Fibroblast of skin of abdomen (primary cell): ENCODE measurements around the gene WDR75.
"Not testable (repeated sequence)": the region's sequence is repeated elsewhere in the genome, so short reads cannot be mapped to it uniquely, and the experiment has no call there.

Source experiments
- DNase-seq: peaks from one replicate; pipeline ENCODE4 v3.0.0-alpha.2; 2013

The WDR75 gene

DNA sequence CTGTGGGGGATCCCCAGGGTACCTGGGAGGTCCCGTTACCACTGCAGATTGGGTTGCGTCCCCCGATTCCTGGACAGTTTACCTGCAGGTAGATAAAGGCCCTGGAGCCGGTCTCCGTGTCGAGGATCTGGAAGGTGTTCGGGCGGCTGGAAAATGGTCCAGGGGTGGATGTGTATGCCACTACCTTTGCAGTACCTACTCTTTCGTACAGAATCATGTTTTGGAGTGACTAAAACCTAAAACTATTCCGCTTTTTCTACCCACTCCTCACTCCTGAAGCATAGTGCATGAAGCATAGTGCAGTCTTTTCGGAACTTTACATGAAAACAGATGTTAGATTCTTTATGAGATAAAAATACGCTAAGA is 418 bp downstream of the WDR75 start:
- DNase-seq = no peak

DNA sequence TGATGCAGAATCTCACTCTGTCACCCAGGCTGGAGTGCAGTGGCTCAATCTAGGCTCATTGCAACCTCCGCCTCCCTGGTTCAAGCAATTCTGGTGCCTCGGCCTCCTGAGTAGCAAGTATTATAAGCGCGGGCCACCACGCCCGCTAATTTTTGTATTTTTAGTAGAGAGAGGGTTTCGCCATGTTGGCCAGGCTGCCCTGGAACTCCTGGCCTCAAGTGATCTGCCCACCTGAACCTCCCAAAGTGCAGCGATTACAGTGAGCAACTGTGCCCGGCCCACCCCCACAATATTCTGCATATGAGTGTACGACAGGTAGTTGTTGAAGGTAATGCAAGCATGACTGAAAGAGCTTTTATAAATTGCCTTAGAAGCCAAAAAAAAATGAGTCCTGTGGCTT is 1.2 kb downstream of the WDR75 start:
- no peak for DNase-seq

DNA sequence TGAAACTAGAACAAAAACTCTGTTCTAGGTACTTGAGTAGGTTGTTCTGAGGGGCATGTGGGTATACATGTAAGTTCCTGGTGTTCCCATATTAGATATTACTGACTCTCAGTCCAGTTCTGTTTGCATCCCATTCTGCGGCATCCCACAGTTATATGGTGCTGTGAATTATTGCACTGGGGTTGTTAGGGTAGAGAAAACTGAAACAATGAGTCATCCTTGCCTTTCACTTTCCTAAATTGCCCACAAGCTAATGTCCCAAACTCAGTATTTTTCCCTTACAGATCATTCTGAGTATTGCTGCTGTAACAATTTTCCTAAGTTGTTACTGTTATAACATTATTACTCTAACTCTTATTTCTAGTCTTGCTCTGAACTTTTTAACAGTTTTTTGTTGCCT is 3.0 kb downstream of the WDR75 start:
- DNase-seq = no peak

DNA sequence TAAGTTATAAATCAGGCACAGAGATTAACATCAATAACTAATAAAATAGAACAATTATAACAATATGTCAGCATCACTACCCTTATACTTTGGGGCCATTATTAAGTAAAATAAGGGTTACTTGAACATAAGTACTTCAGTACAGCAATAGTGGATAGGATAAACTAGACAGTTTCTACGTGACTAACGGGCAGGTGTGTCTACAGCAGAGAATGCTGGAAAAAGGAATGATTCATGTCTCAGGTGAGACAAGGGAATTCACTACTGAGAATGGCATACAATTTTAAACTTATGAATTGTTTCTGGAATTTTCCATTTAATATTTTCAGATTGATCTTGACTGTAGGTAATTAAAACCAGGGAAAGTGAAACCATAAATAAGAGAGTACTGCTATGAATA is 5.5 kb downstream of the WDR75 start:
- no peak for DNase-seq

DNA sequence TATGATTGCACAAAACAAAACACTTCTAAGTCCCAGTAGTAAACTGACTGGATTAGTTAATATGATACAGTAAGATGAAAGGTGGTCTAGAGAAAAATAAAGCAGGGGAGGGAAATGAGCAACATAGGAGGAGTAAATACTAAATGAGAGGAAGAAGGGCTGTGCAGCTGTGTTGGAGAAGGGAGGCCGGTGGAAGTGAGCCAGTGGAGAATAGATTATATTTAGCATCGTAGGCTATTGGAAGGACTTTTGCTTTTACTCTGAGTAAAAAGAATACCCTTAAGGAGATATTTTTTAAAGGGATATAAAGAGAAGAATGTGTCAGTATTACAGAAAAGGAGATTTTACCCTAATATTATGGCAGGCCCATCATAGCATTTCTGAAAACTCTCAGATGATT is 12.7 kb downstream of the WDR75 start:
- no peak for DNase-seq

DNA sequence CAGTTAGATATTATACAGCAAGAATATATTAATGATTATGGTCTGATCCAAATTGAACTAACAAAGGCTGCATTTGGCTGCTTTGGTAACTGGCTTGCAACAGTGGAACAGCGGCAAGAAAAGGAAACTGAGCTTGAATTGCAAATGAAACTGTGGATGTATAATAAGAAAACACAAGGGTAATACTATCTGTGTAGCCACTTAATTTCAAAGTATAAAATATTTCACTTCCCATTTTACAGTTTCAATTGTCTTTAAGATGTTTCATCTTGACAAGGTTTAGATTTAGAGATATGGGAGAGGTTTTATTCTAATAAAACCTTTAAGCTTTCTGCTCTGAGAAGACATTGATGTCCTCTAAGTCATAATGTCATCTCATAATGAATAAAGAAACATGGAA is 23.8 kb downstream of the WDR75 start:
- DNase-seq = no peak

DNA sequence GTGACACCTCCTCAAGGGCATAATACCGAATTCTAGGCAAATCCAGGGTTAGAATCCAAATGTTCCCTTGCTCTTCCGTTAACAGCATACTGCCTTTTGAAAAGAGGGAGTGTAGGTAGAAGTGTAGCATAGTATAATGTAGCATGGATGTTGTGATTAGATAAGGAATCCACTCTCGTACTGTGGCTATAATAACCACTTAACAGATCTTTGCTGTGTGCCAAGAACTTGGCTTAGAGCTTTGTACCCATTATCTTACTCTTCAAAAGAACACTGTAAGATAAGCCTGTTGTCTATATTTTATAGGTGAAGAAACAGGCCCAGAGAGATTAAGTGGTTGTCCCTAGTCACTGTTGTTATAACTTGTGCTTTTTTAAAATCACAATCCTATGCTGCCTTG is 24.2 kb downstream of the WDR75 start:
- DNase-seq = no peak

DNA sequence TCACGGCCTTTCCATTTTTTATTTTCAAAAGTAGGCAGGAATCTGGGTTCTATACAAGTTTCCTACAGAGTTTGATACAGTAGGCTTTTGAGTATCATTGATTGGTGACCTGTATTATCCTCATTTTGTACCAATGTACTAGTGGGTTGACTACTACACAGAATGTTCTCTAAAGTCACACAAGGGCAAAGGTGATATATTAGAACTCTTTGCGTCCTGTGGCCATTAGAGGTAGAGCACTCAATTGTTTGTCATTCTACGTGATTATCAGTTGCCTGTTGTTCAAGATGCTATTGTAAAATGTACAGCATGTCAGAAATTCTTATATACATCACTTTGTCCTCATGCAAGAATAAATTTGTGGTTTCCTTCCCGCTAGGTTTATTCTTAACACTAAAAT is 24.8 kb downstream of the WDR75 start:
- DNase-seq = no peak

DNA sequence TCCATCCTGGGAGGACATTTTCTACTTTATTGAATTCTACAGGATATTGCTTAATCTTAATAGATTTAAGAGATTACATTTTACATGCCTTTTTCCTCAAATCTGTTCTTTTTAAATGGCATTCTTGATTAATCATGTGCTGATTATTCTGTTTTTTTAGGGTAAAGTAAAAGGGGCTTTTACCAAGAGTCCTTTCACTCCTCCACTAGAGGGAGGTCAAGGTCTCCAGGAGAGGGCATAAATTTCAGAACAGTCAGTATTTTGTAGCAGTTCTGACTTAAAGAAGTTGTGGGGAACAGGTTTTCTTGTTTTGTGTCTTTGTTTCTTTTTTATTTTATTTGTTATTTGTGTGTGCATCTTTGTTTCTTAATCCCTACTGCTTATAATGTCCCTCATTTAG is 25.4 kb downstream of the WDR75 start:
- DNase-seq = peak; percentile 29

DNA sequence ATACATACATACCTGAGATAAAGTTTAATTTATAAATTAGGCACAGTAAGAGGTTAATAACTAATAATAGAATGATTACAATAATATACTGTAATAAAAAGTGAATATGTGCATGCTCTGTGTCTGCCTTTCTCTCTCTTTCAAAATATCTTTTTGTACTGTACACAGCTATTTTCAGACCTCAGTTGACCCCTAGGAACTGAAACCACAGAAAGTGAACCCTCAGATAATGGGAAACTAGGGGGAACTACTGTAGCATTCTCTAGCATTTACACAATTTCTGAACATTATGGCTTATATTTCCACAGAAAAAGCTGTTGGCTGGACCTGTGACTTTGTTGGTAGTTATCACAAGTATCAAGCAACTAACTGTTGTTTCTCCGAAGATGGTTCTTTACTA is 25.9 kb downstream of the WDR75 start:
- no peak for DNase-seq

DNA sequence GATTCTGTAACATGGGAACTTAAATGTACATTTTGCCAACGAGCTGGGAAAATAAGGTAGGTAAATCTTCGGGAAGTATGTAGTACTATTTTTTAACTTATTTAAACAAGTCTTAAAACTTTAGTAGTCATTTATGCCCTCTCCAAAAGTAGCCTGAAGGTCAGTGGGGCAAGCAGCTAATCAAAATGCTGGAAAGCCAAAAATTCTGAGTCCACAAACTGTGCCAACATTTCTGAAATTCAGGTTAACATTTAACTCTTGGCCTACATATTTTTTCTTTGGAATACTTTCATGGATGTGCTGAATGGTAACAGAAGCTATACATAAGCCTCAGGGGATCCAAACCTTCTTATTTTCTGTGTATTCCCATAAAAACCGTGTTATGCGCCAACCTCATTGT is 26.3 kb downstream of the WDR75 start:
- no peak for DNase-seq

DNA sequence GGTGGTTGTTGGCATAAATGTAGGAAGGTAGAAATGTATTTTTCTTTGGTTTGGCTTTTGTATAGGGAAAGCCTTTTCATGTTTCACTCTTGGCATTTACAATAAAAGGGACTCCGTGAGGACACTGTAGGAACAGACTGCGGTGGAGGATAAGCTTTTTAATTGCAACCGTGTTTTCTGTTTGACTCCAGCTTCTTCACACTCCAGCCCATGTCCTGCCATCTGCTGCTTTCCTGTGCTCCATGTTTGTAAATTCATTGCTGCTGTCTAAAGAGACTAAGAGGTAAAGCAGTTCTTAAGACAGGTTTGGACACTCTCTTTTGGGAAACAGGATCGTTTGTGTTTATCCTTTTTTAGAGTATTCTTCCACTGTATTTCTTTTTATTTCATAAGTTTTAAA is 33.3 kb downstream of the WDR75 start:
- DNase-seq = no peak

DNA sequence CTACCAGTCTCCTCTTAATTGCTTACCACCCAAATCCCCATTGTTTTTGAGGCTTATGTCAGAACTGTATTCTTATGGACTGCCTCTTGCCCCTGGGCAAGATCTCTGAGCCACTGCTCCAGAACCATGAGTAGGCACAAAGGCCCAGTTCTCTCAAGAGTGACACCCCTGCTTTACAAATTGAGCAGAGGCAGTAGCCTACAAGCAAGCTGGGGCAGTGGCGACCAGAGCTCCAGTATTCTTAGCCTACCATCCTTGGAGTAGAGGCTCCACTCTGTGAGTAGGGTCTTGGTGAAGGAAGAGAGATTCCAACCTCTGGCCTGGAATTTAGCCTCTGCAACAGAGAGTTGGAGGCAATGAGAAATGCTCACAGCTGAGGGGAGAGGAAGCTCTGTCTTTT is 36.5 kb downstream of the WDR75 start:
- no peak for DNase-seq

DNA sequence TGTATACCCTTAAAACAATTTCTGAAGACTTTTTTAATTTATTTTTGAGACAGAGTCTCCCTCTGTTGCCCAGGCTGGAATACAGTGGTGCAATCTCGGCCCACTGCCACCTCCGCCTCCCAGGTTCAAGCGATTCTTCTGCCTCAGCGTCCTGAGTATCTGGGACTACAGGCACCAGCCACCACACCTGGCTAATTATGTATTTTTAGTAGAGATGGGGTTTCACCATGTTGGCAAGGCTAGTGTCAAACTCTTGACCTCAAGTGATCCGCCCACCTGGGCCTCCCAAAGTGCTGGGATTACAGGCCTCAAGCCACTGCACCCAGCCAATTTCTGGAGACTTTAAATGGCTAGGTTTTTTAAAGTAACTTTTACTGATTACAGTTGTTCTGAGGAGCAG is 37.0 kb downstream of the WDR75 start:
- not testable (repeated sequence) for DNase-seq

DNA sequence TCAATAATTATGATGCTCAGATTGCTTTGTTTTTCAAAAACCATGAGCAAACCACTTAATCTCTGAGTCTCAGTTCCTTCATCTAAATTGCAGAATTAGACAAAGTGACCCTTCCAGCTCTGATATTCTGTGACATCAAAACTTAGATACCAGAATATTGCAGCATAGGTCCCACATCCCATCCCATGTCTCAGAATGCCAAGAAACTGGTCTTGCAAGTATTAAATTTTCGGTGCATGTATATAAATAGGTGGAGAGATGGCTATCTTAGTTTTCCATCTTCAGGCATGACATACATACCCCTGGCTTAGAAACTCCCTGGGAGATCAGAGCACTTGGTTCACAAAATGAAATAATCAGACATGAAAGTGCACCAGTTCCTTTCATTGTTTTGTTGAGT is 39.8 kb downstream of the WDR75 start:
- DNase-seq = no peak

DNA sequence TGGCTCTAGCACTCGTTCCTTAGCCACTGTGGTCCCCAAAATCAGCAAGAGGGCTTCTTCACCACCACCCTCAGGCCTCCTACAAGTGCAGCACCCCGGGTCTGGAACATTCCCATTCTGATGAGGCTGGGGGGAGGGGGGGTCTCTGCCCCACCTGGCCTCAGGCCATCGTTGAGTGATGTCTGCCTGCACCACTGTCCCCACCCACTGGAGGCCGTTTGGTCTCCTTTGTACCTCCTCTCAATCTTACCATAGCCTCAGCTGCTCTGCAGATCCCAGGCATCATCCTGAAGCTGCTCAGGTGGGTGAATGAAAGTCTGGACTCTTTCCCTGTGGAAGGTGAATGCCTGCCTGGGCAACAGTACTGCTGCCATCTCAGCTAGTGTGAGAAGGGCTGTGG is 42.3 kb downstream of the WDR75 start:
- DNase-seq = no peak

DNA sequence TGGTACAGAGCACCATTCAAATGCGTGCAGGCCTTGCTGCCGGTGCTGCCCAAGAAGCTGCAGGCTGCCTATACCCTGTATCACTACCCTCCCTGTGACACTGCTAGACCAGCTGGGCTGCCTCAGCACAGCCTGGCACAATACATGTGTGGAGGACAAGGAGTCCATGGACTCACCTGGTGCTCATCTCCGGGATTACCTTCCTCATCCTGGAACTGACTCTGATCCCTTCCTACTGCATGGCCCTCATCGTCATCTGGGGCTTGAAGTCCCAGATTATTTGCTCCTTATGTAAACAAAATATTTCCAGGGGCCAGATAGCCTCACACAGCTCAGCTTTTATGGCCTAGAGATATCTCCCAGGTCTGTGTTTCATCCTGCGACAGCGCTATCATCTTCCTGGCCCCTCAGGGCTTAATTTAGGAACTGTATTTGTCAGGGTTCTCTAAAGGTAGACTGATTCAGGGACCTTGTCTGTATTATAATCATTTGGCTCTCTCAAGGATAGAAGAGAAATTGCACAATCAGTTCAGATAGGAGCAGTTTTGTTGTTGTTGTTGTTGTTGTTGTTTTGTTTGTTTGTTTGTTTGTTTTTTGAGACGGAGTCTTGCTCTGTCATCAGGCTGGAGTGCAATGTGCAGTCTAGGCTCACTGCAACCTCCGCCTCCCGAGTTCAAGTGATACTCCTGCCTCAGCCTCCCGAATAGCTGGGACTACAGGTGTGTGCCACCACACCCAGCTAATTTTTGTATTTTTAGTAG is 42.9 kb downstream of the WDR75 start:
- DNase-seq = no peak

DNA sequence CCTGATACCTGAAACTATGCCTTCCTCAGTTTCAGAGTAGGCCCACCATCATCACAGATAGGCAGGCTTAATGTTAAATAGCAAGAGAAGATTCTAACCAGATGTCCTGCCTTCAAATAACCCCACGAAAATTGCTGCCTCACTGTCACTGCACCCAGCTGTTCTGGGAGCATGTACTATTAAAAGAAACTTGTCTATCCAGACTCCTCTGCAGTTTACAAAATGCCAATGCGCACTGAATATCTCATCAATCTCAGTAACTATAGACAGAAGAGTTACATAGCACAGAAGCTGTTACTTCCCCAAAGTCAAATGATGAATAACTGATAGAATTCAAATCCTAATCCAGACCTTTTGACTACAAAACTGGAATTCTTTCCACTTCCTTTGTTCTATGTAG is 43.9 kb downstream of the WDR75 start:
- DNase-seq = no peak

DNA sequence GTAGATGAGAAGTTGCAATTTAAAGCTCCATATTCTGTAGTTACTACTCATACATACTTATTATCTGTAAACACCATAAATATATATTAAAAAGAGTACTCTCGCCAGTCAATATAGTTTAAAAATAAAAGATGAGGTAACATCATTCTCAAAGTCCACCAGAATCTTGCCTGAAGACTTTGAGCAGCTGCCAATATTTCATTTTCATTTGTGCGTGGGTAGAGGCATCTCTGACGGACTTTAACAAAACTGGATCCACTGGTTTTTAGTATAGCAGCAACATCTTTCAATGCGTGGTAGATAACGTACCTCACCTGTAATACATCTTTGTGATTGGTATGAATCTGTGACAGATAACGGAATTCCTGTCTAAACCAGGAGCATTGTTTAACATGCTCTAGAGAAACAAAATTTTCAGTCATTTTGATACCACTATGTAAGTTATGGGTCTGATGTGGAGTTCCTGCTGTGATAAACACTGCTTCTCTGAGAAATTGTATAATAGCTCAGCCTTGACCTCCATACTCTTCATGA is 45.0 kb downstream of the WDR75 start:
- no peak for DNase-seq

DNA sequence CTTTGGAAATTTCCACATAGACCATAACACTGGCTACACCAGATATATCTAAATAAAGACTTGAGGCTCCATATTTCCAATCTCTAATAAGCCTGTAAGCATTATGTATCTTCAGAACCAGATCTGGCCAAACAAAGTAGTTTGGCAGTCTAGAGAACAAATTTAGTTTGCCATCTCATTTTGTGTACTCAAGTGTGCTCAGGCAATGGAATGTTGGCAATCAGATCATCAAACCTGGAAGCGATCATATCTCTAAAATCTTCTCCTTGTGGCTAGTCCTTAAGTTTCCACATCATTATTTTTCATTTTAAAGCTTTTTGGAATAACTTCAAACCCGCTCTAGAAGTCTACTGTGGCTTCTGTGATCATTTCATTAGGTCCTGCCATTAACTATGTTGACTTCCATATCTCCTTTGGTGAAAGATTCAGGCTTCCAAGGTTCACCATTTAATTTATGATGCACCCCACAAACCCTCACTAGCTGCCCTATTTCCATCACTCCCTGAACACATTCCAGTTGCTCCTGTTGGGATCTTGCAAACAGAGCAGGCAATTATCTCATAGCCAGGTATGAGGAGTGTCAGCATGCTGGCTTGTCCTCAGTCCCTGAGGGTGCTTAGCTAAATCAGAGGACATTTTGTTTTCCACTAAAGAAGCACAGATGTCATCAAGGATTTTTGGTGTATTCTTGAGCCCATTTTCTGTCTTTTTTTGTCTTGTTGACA is 46.2 kb downstream of the WDR75 start:
- DNase-seq = no peak

DNA sequence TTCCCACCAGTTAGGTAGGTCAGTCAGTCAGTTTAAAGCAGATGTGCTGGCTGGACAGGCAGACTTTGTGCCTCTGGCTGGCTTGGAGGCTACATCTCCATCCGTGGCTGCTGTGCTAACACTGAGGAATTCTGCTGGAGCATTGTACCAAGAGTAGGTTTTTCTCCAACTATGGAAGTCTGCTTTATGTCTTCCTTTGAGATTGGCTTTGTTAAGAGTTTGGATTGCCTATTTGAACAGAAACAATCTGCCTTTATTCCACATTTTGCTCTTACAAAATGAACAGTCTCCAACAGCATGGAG is 46.7 kb downstream of the WDR75 start:
- DNase-seq = no peak

DNA sequence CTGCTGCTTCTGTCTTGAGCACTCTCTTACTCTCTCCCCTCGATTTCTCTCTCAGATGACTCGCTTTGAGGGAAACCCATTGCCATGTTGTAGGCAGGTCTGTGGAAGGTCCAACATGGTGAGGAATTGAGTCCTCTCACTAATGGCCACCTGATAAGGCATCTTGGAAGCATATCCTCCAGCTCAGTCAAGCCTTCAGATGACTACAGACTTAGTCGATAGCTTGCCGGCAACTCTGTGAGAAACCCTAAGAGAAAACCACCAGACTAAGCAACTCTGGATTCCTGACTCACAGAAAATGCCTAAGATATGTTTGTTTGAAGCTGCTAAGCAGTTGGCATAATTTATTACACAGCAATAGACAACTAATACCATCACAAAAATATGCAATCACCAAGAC is 51.2 kb downstream of the WDR75 start:
- peak; percentile 17 for DNase-seq

DNA sequence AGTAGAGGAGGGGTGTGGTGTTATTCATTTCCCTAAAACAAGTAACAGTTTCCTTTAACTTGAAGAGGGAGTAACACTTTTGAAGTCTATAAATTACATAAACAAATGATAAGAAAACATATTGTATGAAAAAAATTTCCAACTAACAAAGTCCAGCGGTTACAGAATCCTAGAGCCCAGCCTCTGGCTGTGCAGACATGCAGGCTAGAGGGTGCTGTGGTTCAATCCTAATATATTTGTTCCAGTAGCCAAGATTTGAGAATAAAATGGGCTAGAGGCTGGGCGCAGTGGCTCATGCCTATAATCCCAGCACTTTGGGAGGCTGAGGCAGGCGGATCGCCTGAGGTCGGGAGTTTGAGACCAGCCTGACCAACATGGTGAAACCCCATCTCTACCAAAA is 56.9 kb downstream of the WDR75 start:
- DNase-seq = no peak

DNA sequence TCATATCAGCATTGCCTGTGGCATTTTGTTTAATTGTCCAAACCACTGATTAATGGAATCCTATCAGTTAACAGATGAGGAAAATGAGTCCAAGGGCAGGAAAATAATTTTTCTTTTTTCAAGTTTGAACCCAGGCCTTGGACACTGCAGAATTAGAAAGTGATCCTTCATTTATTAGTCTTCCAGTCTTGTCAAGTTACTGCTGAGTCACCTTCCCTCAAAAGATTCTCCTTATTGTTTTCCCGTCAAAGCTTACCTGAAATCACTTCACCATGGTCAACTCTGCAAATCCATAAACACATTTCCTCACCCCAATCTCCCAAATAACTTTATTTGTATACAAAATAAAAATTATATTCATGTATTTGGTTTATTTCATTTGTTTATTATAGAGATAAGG is 57.9 kb downstream of the WDR75 start:
- DNase-seq = no peak
